ENCODE measurements around the gene CRACR2B.

The CRACR2B gene

GRCh38 chr11:794766-795633, 32.7 kb upstream of the CRACR2B start:
- DNase-seq: no peak

GRCh38 chr11:795634-796564, 31.8 kb upstream of the CRACR2B start:
- no peak for DNase-seq

GRCh38 chr11:796565-797295, 31.0 kb upstream of the CRACR2B start:
- DNase-seq: no peak

- peak; percentile 27 for DNase-seq
Measured at GRCh38 chr11:797296-798092, 30.2 kb upstream of the CRACR2B start.

GRCh38 chr11:798093-798713, 29.5 kb upstream of the CRACR2B start, which contains the start of gene SLC25A22:
Gene SLC25A22, minus strand, starts transcription at chr11:798281. Its CDS starts 3,275 bp downstream, at chr11:795006.
- DNase-seq: no peak

- no peak for DNase-seq
Measured at GRCh38 chr11:799641-800316, 27.9 kb upstream of the CRACR2B start.

- no peak for DNase-seq
Measured at GRCh38 chr11:800473-800872, 27.2 kb upstream of the CRACR2B start.

GRCh38 chr11:801097-801780, 26.5 kb upstream of the CRACR2B start:
- DNase-seq: no peak

- no peak for DNase-seq
Measured at GRCh38 chr11:802018-802617, 25.6 kb upstream of the CRACR2B start.

GRCh38 chr11:802693-803466, 24.8 kb upstream of the CRACR2B start:
- DNase-seq: no peak

- no peak for DNase-seq
Measured at GRCh38 chr11:803467-803742, 24.3 kb upstream of the CRACR2B start.

- no peak for DNase-seq
Measured at GRCh38 chr11:803770-804598, 23.7 kb upstream of the CRACR2B start.

- no peak for DNase-seq
Measured at GRCh38 chr11:804599-804964, 23.1 kb upstream of the CRACR2B start.

GRCh38 chr11:808427-809286, 19.1 kb upstream of the CRACR2B start:
- DNase-seq: no peak

GRCh38 chr11:809287-810039, 18.3 kb upstream of the CRACR2B start, which contains the start of gene RPLP2:
Gene RPLP2, plus strand, starts transcription at chr11:809967. Its CDS starts 268 bp downstream, at chr11:810235.
- DNase-seq: peak; percentile 72

- no peak for DNase-seq
Measured at GRCh38 chr11:810040-810567, 17.6 kb upstream of the CRACR2B start.

All from NCI-H524 treated with DMSO at 0.1 percent for 48 hours (cell line).